LNCaP clone FGC (cell line): Measurements from ENCODE around the gene MCAM.

ENCODE experiments used
- DNase-seq: peaks from one replicate; pipeline ENCODE4 v3.0.0-alpha.2; 2011; ENCODE audit warnings: low read depth
- H3K4me3 ChIP-seq: 2 replicates; pipeline ENCODE4 v1.5.1; 2011; ENCODE audit warnings: mild to moderate bottlenecking, low read depth, low read length, control low read depth
- TF ChIP-seq, protein P1 (sequence below): IDR thresholded peaks from 2 replicates; pipeline ENCODE4 v1.5.1; 2012; ENCODE audit warnings: mild to moderate bottlenecking; ENCODE audit not compliant: control insufficient read depth, insufficient read depth; ENCODE audit errors: extremely low read depth

MCAM gene

DNA sequence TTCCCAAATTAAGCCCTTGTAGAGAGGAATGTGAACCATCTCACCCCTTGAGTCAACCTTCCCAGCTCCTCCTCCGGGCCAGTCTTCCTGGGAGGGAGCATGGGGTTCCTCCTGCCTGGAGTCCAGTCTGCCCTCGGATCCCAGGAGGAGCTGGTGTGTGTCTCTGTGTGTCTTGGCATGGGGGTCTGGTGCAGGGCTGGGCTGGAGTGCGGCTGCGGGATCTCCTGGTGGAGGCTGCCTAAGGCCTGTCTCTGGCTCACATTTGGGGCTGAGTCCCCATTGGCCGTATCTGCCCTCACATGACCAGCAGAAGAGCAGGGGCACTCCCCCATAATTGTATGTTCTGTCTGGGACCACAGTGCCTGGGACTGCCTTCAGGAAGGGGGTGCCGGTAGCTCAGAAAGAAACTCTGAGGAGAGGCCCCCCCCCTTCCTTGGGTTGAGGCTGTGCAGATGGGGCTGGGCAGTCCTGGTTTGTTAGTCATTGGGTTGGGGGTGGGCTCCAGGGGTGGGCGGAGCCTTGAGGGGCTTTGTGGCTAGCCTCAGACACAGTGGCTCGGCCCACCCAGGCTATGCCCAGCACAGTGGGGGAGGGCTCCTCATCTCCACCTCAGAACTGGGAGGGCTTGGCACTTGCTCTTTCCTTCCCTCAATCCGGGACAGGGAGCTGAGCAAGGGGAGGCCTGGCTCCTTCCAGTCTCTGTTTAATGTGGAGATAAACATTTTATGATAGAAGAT lies 20.8 kb upstream of the MCAM start:
- no peak overlapping the region for H3K4me3 ChIP-seq
- DNase-seq: no peak
- TF ChIP-seq, protein P1, sequence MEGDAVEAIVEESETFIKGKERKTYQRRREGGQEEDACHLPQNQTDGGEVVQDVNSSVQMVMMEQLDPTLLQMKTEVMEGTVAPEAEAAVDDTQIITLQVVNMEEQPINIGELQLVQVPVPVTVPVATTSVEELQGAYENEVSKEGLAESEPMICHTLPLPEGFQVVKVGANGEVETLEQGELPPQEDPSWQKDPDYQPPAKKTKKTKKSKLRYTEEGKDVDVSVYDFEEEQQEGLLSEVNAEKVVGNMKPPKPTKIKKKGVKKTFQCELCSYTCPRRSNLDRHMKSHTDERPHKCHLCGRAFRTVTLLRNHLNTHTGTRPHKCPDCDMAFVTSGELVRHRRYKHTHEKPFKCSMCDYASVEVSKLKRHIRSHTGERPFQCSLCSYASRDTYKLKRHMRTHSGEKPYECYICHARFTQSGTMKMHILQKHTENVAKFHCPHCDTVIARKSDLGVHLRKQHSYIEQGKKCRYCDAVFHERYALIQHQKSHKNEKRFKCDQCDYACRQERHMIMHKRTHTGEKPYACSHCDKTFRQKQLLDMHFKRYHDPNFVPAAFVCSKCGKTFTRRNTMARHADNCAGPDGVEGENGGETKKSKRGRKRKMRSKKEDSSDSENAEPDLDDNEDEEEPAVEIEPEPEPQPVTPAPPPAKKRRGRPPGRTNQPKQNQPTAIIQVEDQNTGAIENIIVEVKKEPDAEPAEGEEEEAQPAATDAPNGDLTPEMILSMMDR: no peak

DNA sequence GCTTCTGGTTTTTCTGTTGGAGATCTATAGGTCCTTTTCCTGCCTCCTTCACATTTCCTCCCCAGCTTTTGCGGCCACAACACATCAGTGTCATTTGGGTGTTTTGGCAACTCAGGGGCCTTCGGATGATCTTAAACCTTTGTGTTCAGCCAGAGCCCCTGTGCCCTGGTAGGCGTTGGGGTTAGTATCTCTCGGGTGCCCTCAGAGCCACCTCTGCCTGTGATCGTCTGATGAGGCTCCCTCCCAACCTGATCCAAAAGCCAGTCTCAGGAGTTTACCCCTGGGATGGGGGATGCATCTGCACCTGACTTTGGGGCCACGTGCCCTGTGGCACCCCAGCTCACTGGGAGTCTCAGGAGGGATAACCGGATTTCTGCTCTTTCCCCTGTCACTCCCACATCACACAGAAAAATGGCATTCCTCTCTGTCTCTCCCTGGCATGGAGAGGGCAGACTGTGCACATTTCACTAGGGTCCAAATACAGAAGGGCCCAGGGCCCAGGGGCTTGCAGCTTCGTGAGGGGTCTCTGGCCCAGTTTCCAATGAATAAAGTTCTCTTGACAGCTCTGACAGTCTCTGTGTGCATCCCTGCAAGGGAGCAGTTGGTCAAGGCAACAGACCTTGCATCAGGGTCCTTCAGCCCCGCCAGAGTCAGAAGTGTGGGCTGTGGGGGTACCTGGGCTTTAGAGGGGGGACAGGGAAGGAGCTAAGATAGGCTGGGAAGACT lies 20.0 kb upstream of the MCAM start:
- H3K4me3 ChIP-seq: no peak overlapping the region
- TF ChIP-seq, protein P1: no peak
- DNase-seq: no peak

DNA sequence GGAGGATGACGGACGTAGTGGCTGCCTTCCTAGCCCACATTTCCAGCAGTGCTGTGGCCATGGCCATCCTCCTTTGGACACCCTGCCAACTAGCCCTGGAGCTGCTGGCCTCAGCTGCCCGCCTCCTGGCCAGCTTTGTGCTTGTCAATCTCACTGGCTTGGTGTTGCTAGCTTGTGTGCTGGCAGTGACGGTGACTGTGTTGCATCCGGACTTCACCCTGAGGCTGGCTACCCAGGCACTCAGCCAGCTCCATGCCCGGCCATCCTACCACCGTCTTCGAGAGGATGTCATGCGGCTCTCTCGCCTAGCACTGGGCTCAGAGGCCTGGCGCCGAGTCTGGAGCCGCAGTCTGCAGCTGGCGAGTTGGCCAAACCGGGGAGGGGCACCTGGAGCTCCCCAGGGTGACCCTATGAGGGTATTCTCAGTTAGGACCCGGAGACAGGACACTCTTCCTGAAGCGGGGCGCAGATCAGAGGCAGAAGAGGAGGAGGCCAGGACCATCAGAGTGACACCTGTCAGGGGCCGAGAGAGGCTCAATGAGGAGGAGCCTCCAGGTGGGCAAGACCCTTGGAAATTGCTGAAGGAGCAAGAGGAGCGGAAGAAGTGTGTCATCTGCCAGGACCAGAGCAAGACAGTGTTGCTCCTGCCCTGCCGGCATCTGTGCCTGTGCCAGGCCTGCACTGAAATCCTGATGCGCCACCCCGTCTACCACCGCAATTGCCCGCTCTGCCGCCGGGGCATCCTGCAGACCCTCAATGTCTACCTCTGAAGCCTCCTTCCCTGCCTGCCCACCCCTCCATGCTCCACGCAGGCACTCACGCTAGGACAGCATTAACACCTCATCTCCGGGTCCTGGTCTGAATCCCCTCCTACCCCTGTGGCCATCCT lies 19.0 kb upstream of the MCAM start:
- H3K4me3 ChIP-seq: peak overlapping the region; percentile 99
- no peak for DNase-seq

DNA sequence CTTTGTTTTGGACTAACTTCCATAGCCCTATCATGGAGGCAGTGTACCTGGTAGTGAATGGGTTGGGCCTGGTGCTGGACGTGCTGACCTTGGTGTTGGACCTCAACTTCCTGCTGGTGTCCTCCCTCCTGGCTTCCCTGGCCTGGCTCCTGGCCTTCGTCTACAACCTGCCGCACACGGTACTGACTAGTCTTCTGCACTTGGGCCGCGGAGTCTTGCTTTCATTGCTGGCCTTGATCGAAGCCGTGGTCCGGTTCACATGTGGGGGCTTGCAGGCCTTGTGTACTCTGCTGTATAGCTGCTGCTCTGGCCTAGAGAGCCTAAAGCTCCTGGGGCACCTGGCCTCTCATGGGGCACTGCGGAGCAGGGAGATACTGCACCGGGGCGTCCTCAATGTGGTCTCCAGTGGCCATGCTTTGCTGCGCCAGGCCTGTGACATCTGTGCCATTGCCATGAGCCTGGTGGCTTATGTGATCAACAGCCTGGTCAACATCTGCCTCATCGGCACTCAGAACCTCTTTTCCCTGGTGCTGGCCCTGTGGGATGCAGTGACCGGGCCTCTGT lies 18.2 kb upstream of the MCAM start:
- no peak for DNase-seq
- H3K4me3 ChIP-seq: peak overlapping the region; percentile 99
- TF ChIP-seq, protein P1: no peak

More for the DNA sequence above, 19.0 kb upstream of the MCAM start:
- TF ChIP-seq, protein P1: no peak

DNA sequence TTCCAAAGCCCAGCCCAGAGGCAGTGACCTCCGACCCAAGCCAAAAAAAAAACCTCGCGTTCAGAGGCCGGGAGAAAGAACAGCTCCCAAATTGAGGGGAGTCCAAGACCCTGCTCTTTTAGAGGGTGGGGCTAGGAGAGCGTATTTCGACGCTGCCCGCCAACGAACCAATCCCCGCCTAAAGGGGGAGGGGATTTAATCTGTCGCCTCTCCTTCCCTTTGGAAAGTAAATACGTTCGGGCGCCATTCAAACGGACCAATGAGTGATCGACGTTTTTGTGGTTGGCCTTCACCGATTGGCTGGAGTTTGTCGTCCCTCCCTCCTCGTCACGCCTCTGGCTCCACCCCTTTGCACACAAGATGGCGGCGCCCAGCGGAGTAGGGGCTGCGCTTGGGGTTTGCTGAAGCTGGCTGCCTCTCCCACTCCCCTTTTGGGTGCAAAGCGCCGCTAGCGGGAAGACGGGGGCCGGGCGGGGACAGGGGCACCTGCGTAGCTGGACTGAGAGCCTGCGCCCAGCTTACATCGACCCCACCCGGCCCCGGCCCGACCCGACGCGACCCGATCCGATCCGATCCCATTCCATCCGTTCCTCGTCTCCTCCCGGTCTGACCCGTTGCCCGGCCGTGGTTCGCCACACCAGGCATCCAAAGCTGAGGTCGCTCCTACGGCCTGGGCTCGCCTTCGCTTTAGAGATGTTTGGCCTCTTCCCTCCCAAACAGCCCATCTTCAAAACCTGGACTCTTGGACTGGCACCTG lies 17.4 kb upstream of the MCAM start, which contains the start of gene RNF26:
RNF26 (plus strand) TSS at position 354 of the 757 bp plus-strand sequence. CDS start 596 bp downstream, outside the sequence.
- TF ChIP-seq, protein P1: no peak
- peak; percentile 97 for DNase-seq
- H3K4me3 ChIP-seq: peak within 1 kb of the TSS; percentile 99
